ENCODE results near the gene ABCA5.
"Not testable (repeated sequence)": the region's sequence is repeated elsewhere in the genome, so short reads cannot be mapped to it uniquely, and the experiment has no call there.

Gene ABCA5

DNA sequence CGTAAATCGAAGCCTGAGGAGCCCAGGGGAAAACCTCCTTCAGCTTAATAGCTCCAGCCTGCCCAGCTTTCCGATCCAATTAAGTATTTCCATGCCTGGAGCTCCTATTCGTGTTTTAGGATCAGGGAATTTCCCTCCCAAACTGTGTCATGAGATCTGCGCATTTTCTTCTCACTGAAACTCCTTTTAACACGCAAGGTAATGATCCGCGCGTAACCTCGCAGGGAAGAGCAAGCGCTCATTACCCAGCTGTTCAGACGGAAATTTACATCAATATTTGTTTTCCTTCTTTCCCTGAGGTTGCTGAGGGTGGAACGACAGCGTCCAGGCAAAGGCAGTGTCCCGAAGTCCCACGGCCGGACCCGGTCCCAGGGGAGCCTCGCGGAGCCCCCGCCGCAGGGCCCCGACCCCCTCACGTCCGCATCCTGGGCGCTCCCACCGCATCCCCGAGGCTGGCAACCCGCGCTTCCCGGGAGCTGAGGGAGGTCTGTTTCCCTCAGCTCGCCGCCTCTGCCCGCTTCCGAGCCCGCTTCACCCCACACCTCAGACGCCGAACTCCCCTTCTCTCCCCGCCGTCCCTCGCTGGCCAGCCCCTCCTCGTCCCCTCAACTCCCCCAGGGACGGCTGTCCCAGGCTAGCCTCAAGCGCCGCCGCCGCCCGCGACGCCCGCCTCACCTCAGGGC is 415 bp downstream of the ABCA5 start:
- peak in 1 of 4 experiments; percentile 7 for DNase-seq (ENCODE audit: low read depth in 4 of 4, low spot score in 1 of 4)

DNA sequence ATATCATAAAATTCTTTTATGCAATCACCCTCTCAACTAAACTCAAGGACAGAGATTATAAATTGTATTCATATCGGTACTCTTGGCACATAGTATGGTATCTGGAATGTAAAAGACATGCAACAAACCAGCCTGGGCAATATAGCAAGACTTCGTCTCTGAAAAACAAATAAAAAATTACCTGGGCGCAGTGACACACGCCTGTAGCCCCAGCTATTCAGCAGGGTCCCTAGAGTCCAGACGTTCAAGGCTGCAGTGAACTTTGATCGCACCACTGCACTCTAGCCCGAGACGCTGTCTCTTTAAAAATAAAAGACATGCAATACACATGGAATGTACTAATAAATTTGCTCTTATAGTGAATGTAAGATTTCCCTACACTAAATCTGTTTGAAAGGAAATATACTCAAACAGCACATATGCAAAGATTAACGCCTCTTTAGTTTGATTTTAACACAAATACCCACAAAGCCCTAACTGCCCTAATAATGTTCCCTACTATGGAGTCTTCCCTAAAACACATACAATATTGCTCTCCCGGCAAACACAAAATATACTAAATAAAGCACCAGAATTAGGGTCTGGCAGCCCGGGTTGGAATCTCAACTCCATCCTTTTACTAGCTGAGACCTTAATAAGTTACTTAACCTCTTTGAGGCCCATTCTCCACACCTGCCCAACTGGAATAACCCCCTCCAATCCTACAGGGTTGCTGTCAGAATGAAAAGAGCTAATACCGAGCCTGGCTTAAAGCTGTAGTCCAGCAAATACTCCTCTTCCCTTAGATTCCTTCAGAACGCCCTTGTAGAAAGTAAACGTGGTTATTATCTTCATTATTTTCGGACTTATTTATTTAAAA is 1.2 kb downstream of the ABCA5 start:
- DNase-seq (ENCODE audit: low read depth in 4 of 4, low spot score in 1 of 4): no peak

DNA sequence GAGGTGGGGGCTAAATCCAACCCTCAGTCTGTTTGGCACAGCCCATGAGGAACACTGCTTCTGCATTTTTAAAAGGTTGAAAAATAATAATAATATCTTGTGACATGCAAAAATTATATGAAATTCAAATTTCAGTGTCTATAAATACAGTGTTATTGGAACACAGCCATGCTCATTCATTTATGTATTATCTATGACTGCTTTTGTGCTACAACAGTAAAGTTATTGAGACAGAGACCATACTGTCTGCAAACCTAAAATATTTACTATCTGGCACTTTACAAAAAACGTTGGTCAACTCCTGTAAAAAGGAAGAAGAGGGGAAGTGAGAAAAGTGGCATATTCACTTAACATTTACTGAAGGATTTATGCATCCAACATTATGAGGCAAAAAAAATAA is 3.1 kb downstream of the ABCA5 start:
- DNase-seq (ENCODE audit: low read depth in 4 of 4, low spot score in 1 of 4): no peak

GRCh38 chr17:69320908-69321238 is 6.1 kb downstream of the ABCA5 start:
- no peak for DNase-seq (ENCODE audit: low read depth in 4 of 4, low spot score in 1 of 4)

DNA sequence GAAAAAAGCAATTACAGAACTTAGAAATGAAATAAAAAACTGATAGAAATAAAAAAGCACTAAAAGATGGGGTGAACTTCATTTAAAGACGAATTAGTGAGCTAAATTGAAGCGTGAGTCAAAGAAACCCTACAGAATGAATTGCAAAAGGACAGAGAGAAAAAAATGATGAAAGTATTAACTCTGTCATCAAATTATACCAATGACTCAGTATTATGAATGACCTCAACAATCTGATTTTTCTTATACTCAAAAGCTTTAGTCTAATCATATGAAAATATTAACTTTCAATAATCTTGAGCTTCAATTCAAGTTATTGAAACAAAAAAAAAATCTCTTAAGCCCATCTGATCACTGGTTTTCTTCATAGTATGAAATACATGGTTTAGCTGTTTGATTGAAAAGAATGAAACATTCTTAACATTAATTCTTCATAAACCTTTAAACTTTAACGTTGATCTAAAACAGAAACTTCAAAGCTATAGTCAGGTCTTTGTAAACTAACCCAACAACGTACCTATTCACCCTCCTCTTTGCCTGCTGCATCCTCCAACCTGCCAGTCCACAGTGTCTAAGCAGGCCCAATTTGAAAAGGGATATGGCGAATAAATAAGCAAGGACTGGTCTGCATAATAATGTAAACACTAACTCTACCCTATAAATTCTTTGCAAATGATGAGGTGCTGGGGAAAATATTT is 6.6 kb downstream of the ABCA5 start:
- no peak for DNase-seq (ENCODE audit: low read depth in 4 of 4, low spot score in 1 of 4)

DNA sequence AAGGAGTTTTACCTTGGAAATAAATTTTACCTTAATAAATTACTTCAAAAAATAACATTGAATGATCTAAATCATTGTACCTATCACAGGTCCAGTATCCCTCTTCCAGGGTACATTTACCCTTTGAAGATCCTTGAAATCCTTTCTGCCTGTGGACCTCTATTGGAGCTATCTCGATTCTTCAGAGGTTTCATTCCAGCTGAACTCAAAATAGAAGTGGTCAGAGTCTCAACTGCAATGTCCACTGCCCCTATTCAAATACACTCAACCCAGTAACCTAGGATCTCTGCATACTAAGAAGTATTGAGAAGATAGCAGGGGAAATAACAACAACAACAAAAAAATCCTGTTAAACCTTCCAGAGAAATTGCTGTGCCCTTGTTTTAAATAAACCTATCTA is 9.3 kb downstream of the ABCA5 start:
- no peak for DNase-seq (ENCODE audit: low read depth in 4 of 4, low spot score in 1 of 4)

DNA sequence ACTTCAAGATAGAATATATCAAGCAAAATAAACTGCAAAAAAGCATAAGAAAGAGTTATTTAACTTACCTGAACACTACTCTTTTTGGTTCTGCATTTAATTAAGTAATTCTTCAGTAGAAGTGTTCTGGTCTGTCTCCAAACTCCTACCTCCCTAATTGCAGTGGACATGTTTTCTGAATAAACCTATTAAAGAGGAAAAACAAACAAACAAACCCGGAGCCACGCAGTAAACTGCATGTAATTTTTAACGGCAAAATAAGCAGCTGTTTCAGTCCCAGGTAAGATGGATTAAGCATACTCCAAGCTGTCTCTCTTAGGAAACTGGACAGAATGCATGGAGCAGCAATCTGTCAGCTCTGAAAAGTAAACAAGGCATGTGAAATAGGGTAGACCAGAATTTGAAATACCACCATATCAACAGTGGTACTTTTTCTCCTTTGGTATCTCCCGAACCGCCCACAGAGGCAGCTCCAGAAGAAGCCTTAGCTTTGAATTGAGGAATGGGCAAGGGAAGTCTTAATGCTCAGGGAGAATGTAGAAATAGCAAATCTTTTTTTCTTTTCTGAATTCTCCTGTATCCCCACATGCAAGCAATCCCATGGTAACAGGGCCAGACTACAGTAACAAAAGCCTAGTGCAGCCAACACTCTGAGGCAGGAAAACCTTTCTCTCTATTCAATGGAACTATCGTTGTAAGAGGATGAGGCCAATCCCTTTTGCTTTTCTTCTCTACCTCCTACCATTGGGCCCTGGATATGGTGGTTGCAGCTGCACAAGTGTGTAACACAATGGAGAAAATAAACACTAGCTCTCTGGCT is 12.5 kb downstream of the ABCA5 start:
- no peak for DNase-seq (ENCODE audit: low read depth in 4 of 4, low spot score in 1 of 4)

DNA sequence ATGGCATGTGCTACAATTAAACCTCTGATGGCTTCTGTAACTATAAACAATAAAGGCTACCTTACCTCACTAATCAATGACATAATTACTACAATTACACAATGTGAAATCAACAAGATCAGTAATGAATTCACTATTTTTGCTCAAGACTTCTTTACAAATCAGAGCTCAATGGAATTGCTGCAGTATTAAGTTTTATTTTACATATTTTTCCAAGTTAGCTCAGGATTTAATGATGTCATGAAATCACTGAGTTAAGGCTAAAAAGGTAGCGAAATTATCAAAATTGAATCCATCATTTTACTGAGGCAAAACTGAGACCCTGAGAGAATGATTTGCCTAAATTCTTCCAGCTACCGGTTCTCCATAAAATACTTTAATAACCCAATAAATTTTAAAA is 21.8 kb downstream of the ABCA5 start:
- no peak for DNase-seq (ENCODE audit: low read depth in 4 of 4, low spot score in 1 of 4)

- DNase-seq (ENCODE audit: low read depth in 4 of 4, low spot score in 1 of 4): no peak
Observed at GRCh38 chr17:69302682-69303081, 24.3 kb downstream of the ABCA5 start.

GRCh38 chr17:69300222-69300621 is 26.7 kb downstream of the ABCA5 start:
- no peak for DNase-seq (ENCODE audit: low read depth in 4 of 4, low spot score in 1 of 4)

- DNase-seq (ENCODE audit: low read depth in 4 of 4, low spot score in 1 of 4): not testable (repeated sequence)
Observed at GRCh38 chr17:69298120-69298722, 28.7 kb downstream of the ABCA5 start.

- no peak for DNase-seq (ENCODE audit: low read depth in 4 of 4, low spot score in 1 of 4)
Observed at GRCh38 chr17:69287168-69287567, 39.8 kb downstream of the ABCA5 start.

DNA sequence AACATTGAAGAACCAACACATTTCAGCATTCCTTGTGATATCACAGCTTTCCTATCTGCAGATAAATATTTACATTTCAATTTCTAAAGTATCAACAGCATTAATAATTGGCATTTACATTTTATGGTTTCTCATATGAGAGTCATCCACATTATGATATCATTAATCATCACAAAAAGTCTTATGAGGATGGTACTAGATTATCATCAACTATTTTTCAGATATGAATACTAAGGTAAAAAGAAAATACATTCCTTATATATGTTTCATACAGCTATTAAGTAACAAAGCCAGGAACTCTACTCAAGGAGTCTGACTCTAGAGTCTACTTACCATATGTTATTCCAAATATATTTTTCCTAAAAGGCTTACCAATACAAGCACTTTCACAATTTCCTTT is 40.7 kb downstream of the ABCA5 start:
- no peak for DNase-seq (ENCODE audit: low read depth in 4 of 4, low spot score in 1 of 4)

DNA sequence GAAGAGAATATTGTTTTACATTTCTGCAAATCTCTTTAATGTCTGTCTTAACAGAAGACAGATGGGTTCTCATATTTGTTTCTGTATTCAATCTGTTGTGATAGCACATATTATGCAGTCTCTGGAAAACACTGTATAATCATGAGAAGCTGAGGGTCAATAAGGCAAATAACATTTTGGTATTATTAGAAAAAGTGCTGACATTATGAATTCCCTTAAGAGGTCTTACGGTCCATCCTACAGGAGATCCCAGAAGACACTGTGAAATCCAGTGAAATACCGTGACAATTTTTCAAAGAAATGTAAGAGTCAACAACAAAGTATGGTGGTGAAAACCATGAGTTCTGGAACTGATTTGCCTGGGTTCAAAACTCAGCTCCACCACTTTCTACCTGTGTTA is 42.3 kb downstream of the ABCA5 start:
- DNase-seq (ENCODE audit: low read depth in 4 of 4, low spot score in 1 of 4): no peak

DNA sequence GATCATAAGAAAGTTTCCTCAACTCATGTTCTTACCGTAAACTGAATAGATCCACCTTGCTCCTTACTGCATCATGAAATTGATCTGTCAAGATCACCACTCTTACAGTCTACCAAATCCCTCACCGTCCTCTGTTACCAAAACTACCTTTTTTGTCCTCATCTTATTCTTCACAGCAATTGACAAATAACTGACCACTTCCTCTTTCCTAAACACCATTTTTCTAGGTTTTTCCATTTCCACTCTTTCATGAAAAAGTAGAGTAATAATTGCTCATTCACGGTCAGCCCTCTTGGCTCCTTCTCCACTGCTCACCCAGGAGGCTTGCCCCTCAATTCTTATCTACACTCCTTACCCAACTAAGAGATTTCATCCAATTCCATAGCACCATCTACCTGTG is 44.9 kb downstream of the ABCA5 start:
- DNase-seq (ENCODE audit: low read depth in 4 of 4, low spot score in 1 of 4): no peak

DNA sequence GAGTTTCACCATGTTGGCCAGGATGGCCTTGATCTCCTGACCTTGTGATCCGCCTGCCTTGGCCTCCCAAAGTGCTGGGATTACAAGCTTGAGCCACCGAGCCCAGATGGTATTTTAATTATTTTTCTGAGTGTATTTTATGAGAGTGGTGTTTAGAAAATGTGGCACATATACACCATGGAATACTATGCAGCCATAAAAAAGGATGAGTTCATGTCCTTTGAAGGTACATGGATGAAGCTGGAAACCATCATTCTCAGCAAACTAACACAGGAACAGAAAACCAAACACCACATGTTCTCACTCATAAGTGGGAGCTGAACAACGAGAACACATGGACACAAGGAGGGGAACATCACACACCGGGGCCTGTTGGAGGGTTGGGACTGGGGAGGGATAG is 50.7 kb downstream of the ABCA5 start:
- not testable (repeated sequence) for DNase-seq (ENCODE audit: low read depth in 4 of 4, low spot score in 1 of 4)

DNA sequence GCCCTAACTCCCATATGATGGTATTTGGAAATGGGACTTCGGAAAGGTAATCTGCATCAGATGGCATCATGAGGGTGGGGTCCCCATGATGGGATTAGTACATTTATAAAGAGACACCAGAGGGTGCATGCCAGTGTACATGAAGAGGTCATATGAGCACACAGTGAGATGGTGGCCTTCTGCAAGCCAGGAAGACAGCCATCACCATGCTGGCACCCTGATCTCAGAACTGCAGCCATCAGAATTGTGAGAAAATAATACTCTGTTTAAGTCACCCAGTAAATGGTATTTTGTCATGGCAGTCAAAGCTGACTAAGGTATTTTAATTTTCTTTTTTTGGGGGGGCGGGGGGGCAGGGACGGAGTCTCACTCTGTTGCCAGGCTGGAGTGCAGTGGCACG is 51.2 kb downstream of the ABCA5 start:
- no peak for DNase-seq (ENCODE audit: low read depth in 4 of 4, low spot score in 1 of 4)

DNA sequence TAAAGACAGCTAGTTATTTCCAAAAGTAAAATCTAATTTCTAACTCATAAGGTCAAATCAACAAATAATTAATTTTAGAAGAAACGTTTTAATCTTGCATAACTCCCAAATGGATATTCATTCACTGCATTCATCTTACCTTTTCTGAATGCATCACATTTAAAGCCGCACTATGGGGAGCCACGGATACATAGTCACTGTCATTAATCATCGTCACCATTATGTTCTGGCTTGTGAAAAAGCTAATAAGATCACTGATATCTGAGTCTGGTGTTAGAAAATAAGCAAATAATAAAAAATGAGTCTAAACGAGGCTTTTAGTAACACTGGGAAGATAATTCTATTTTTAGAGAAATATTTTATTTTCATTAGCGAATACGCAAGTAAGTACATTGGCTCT is 55.9 kb downstream of the ABCA5 start:
- DNase-seq (ENCODE audit: low read depth in 4 of 4, low spot score in 1 of 4): no peak

- no peak for DNase-seq (ENCODE audit: low read depth in 4 of 4, low spot score in 1 of 4)
Observed at GRCh38 chr17:69269131-69269998, 57.6 kb downstream of the ABCA5 start.

GRCh38 chr17:69268543-69269014 is 58.4 kb downstream of the ABCA5 start:
- DNase-seq (ENCODE audit: low read depth in 4 of 4, low spot score in 1 of 4): no peak

Data from stimulated activated CD4-positive, alpha-beta T cell treated with anti-CD3 and anti-CD28 coated beads, Interleukin-1b, Interleukin-23, amount 100 ng/mL, for 24 hours (primary cell).